ENCODE data around the gene DTX1. TPM values are rescaled to one million over a fixed set of nuclear protein-coding genes. Genes with fewer than 3 reads are reported as not detected.

DTX1 gene
- total RNA-seq, 1 experiment from 2014 or later = 5.5 TPM

- peaks cover 10% of the 10 kb centered on the region for H3K4me1 ChIP-seq (ENCODE audit: insufficient read depth, low read length, poor library complexity, severe bottlenecking)
- no peak overlapping the region for H3K27ac ChIP-seq (ENCODE audit: low read depth, low read length, poor library complexity, severe bottlenecking)
- DNase-seq (ENCODE audit: low spot score) = no peak
- no peaks in the 10 kb centered on the region for H3K9me3 ChIP-seq (ENCODE audit: low read depth, low read length, poor library complexity, severe bottlenecking)
- intact Hi-C loops (cut with micrococcal nuclease; ENCODE audit: unreplicated experiment) = no loop called here
- no peaks in the 10 kb centered on the region for H3K27me3 ChIP-seq (replicated peaks; ENCODE audit: insufficient read depth, low read depth, low read length, poor library complexity)
- H3K36me3 ChIP-seq (ENCODE audit: insufficient read depth, low read length, poor library complexity, severe bottlenecking) = no peaks in the 10 kb centered on the region
- no peak overlapping the region for H3K4me3 ChIP-seq (ENCODE audit: low read depth, low read length, poor library complexity, severe bottlenecking)
- no peak for TF ChIP-seq CTCF (conservative IDR thresholded peaks at IDR 0.05; ENCODE audit: low read depth, low read length)
- TF ChIP-seq EZH2 (IDR thresholded peaks at IDR 0.05; ENCODE audit: borderline replicate concordance, low read depth, low read length, poor library complexity, severe bottlenecking) = no peak
- no TSS peak for BruUV-seq (replicated peaks)
- ChIA-PET POLR2A (ENCODE audit: low non-redundant PET) (no interaction called here), CTCF (no interaction called here)
These were observed 46.3 kb downstream of the DTX1 start for GRCh38 chr12:113102811-113103210.

GRCh38 chr12:113103756-113104450, 47.4 kb downstream of the DTX1 start:
- Histone ChIP-seq H3K4me3 (ENCODE audit: low read depth, low read length, poor library complexity, severe bottlenecking) (no peak overlapping the region), H3K36me3 (ENCODE audit: insufficient read depth, low read length, poor library complexity, severe bottlenecking) (no peaks in the 10 kb centered on the region), H3K27ac (ENCODE audit: low read depth, low read length, poor library complexity, severe bottlenecking) (no peak overlapping the region), H3K27me3 (replicated peaks; ENCODE audit: insufficient read depth, low read depth, low read length, poor library complexity) (no peaks in the 10 kb centered on the region), H3K4me1 (ENCODE audit: insufficient read depth, low read length, poor library complexity, severe bottlenecking) (peaks cover 2% of the 10 kb centered on the region), H3K9me3 (ENCODE audit: low read depth, low read length, poor library complexity, severe bottlenecking) (no peaks in the 10 kb centered on the region)
- ChIA-PET CTCF (no interaction called here), POLR2A (ENCODE audit: low non-redundant PET) (no interaction called here)
- BruUV-seq (replicated peaks) = no TSS peak
- DNase-seq (ENCODE audit: low spot score) = no peak
- no peak for TF ChIP-seq CTCF (conservative IDR thresholded peaks at IDR 0.05; ENCODE audit: low read depth, low read length)
- TF ChIP-seq EZH2 (IDR thresholded peaks at IDR 0.05; ENCODE audit: borderline replicate concordance, low read depth, low read length, poor library complexity, severe bottlenecking) = no peak
- intact Hi-C loops (cut with micrococcal nuclease; ENCODE audit: unreplicated experiment) = no loop called here

- intact Hi-C loops (cut with micrococcal nuclease; ENCODE audit: unreplicated experiment) = no loop called here
- ChIA-PET CTCF (no interaction called here), POLR2A (ENCODE audit: low non-redundant PET) (no interaction called here)
- Histone ChIP-seq H3K27me3 (replicated peaks; ENCODE audit: insufficient read depth, low read depth, low read length, poor library complexity) (no peaks in the 10 kb centered on the region), H3K4me3 (ENCODE audit: low read depth, low read length, poor library complexity, severe bottlenecking) (no peak overlapping the region), H3K27ac (ENCODE audit: low read depth, low read length, poor library complexity, severe bottlenecking) (no peak overlapping the region), H3K36me3 (ENCODE audit: insufficient read depth, low read length, poor library complexity, severe bottlenecking) (no peaks in the 10 kb centered on the region), H3K4me1 (ENCODE audit: insufficient read depth, low read length, poor library complexity, severe bottlenecking) (no peaks in the 10 kb centered on the region), H3K9me3 (ENCODE audit: low read depth, low read length, poor library complexity, severe bottlenecking) (no peaks in the 10 kb centered on the region)
- TF ChIP-seq EZH2 (IDR thresholded peaks at IDR 0.05; ENCODE audit: borderline replicate concordance, low read depth, low read length, poor library complexity, severe bottlenecking) (no peak), CTCF (conservative IDR thresholded peaks at IDR 0.05; ENCODE audit: low read depth, low read length) (no peak)
- DNase-seq (ENCODE audit: low spot score) = no peak
- BruUV-seq (replicated peaks) = no TSS peak
These were observed 48.5 kb downstream of the DTX1 start for GRCh38 chr12:113104953-113105510.
